ENCODE data around the gene PSMD3. TPM values are rescaled to one million over a fixed set of nuclear protein-coding genes. Genes with fewer than 3 reads are reported as not detected.

Gene PSMD3
- total RNA-seq, 1 experiment from 2014 or later = 174 TPM

GRCh38 chr17:39951924-39952679 is 28.5 kb upstream of the PSMD3 start:
- Histone ChIP-seq H3K79me2 (ENCODE audit: insufficient read depth, low read length) (no peaks in the 10 kb centered on the region), H3K23ac (ENCODE audit: insufficient read length, low read depth, low read length) (no peak overlapping the region), H3K79me1 (ENCODE audit: insufficient read depth, low read depth, low read length, poor library complexity, severe bottlenecking) (no peaks in the 10 kb centered on the region), H3K9me3 (ENCODE audit: control insufficient read depth, low read depth, low read length) (no peaks in the 10 kb centered on the region), H3K4me2 (ENCODE audit: insufficient read depth, insufficient read length, low read length) (peak overlapping the region; percentile 58), H2BK12ac (ENCODE audit: insufficient read length, low read depth, low read length) (no peak overlapping the region), H3K9ac (ENCODE audit: extremely low read depth, insufficient read length, low read length) (no peak overlapping the region), H3K4me1 (ENCODE audit: insufficient read depth, low read length) (peaks cover 2% of the 10 kb centered on the region; the same call in 1 of the 2 replicates), H2BK20ac (ENCODE audit: low read depth, low read length, poor library complexity, severe bottlenecking) (no peak overlapping the region), H2BK120ac (ENCODE audit: low read depth, low read length, poor library complexity, severe bottlenecking) (no peak overlapping the region), H2BK5ac (ENCODE audit: insufficient read length, low read length) (no peak overlapping the region), H4K91ac (ENCODE audit: insufficient read length, low read depth, low read length) (no peak overlapping the region), H3K27me3 (ENCODE audit: insufficient read depth, low read length) (no peaks in the 10 kb centered on the region), H3K23me2 (ENCODE audit: insufficient read length, low read depth, low read length, poor library complexity, severe bottlenecking) (peaks cover 8% of the 10 kb centered on the region), H3T11ph (ENCODE audit: low read length) (no peak overlapping the region), H4K8ac (replicated peaks; ENCODE audit: insufficient read length, low read depth, low read length) (no peak overlapping the region), H2AK5ac (ENCODE audit: insufficient read length, low read length) (no peak overlapping the region), H3K14ac (ENCODE audit: insufficient read depth, low read length) (peak overlapping the region; percentile 49; the same call in 1 of the 2 replicates), H3K56ac (ENCODE audit: insufficient read length, low read depth, low read length) (no peak overlapping the region), H3K27ac (ENCODE audit: insufficient read length, low read depth, low read length) (no peak overlapping the region), H3K18ac (ENCODE audit: insufficient read length, low read depth, low read length) (peak overlapping the region; percentile 59), H3K4ac (ENCODE audit: low read depth, low read length) (no peak overlapping the region), H4K20me1 (ENCODE audit: control insufficient read depth, insufficient read depth, insufficient read length) (no peaks in the 10 kb centered on the region), H4K5ac (ENCODE audit: insufficient read length, low read depth, low read length) (no peak overlapping the region), H2AFZ (ENCODE audit: low read length) (no peak overlapping the region), H2BK15ac (ENCODE audit: low read depth, low read length) (no peak overlapping the region)
- no CpG with 5 or more reads among the region's 22 CpGs for WGBS (ENCODE audit: extremely low coverage, insufficient read length, low lambda C conversion rate)
- no peaks in the 10 kb centered on the region; a peak in 1 of 5 replicates for H3K9me3 Mint-ChIP-seq
- DNase-seq = no peak
- H3K27me3 Mint-ChIP-seq (ENCODE audit: low read depth) = peaks cover 18% of the 10 kb centered on the region
- peak overlapping the region; percentile 60 to 71 for H3K4me3 Mint-ChIP-seq
- peak overlapping the region in 1 of 3 experiments; percentile 57; a peak in 4 of 7 replicates for H3K27ac Mint-ChIP-seq
- H3K4me1 Mint-ChIP-seq = peaks cover 23 to 28% of the 10 kb centered on the region in 2 experiments
- no peaks in the 10 kb centered on the region for H3K36me3 Mint-ChIP-seq (ENCODE audit: insufficient read depth in 1 of 3, low read depth in 3 of 3)
- TF ChIP-seq CTCF (conservative IDR thresholded peaks at IDR 0.05) = no peak
